Sigmoid colon (tissue), 4 donors: ENCODE measurements around the gene ZNHIT6.

ENCODE experiments used
- CTCF ChIP-seq, 4 experiments: fragments of 450-650 bp in 3 of 4; fragments of 200-600 bp in 1 of 4; IDR thresholded peaks; one replicate each; pipeline ENCODE4 v1.5.1; 2016 to 2019; ENCODE audit warnings: antibody characterized with exemption in 4 of 4, mild to moderate bottlenecking in 3 of 4, moderate library complexity in 2 of 4
- EP300 ChIP-seq, 4 donors: sonication (generic); formaldehyde crosslinking; IDR thresholded peaks; one replicate each; pipeline ENCODE4 v1.6.1; 2017; ENCODE audit warnings: antibody characterized with exemption in 4 of 4
- POLR2A ChIP-seq, 2 donors: fragments of 450-650 bp; IDR thresholded peaks; one replicate each; pipeline ENCODE4 v1.6.1; 2016; ENCODE audit warnings: antibody characterized with exemption in 2 of 2, mild to moderate bottlenecking in 2 of 2, moderate library complexity in 2 of 2
- POLR2AphosphoS5 ChIP-seq, 4 donors: sonication (generic); formaldehyde crosslinking; IDR thresholded peaks; one replicate each; pipeline ENCODE4 v1.6.1; 2017; ENCODE audit warnings: antibody characterized with exemption in 4 of 4

GRCh38 chr1:85734931-85735330 lies 26.7 kb upstream of the ZNHIT6 start:
- TF ChIP-seq CTCF (IDR thresholded peaks at IDR 0.05), result no peak
- no peak for TF ChIP-seq POLR2AphosphoS5 (IDR thresholded peaks at IDR 0.05)
- no peak for TF ChIP-seq POLR2A (IDR thresholded peaks at IDR 0.05)
- TF ChIP-seq EP300 (IDR thresholded peaks at IDR 0.05), result no peak
